OCI-LY3 (cell line): Measurements from ENCODE around the gene CLPTM1L.
A peak's percentile ranks its signal among the peaks of the same experiment; 100 is the strongest.

Experiments
- H2AFZ ChIP-seq: fragments of 200-600, 300-600 bp; shearing (Covaris generic); 2 replicates; pipeline ENCODE4 v1.6.0; 2014; ENCODE audit warnings: antibody characterized with exemption, low read depth, low read length
- H3K27ac ChIP-seq: fragments of 200-600, 300-600 bp; sonication (generic); 2 replicates; pipeline ENCODE4 v1.5.1; 2014; ENCODE audit warnings: mild to moderate bottlenecking, low read length, moderate library complexity, mixed read lengths
- H3K27me3 ChIP-seq: fragments of 200-600, 300-600 bp; sonication (generic); 2 replicates; pipeline ENCODE4 v1.6.1; 2014; ENCODE audit warnings: low read depth, low read length, mixed read lengths
- H3K36me3 ChIP-seq: fragments of 200-600, 300-600 bp; sonication (generic); replicated peaks from 2 replicates; pipeline ENCODE3; 2014; ENCODE audit warnings: low read depth, low read length, mixed read lengths
- H3K4me1 ChIP-seq: fragments of 300-600, 200-600 bp; sonication (generic); 2 replicates; pipeline ENCODE4 v1.6.1; 2014; ENCODE audit warnings: low read length, mixed read lengths
- H3K4me2 ChIP-seq: fragments of 200-600, 300-600 bp; sonication (generic); 2 replicates; pipeline ENCODE4 v1.6.1; 2014; ENCODE audit warnings: low read length, mixed read lengths
- H3K4me3 ChIP-seq: fragments of 300-600, 200-600 bp; sonication (generic); 2 replicates; pipeline ENCODE4 v1.5.1; 2014; ENCODE audit warnings: antibody characterized with exemption, mild to moderate bottlenecking, low read length, moderate library complexity
- H3K79me2 ChIP-seq: fragments of 300-600, 200-600 bp; shearing (Covaris generic); 2 replicates; pipeline ENCODE4 v1.6.1; 2014; ENCODE audit warnings: mild to moderate bottlenecking, low read length, mixed read lengths
- H3K9ac ChIP-seq: fragments of 300-600, 200-600 bp; shearing (Covaris generic); 2 replicates; pipeline ENCODE4 v1.6.0; 2014; ENCODE audit warnings: mild to moderate bottlenecking, low read length, moderate library complexity
- H3K9me3 ChIP-seq: fragments of 200-600, 300-600 bp; shearing (Covaris generic); 2 replicates; pipeline ENCODE4 v1.6.1; 2014; ENCODE audit warnings: low read length, mixed read lengths; ENCODE audit not compliant: insufficient read depth
- H4K20me1 ChIP-seq: fragments of 200-600, 300-600 bp; sonication (generic); 2 replicates; pipeline ENCODE4 v1.6.1; 2016; ENCODE audit warnings: low read length, mixed read lengths; ENCODE audit not compliant: insufficient read depth
- CTCF ChIP-seq: fragments of 200-600, 300-600 bp; sonication (generic); IDR thresholded peaks from 2 replicates; pipeline ENCODE4 v1.5.1; 2014; ENCODE audit warnings: antibody characterized with exemption, low read length, low read depth
- EZH2phosphoT487 ChIP-seq: fragments of 200-600 bp; shearing (Covaris generic); IDR thresholded peaks from 2 replicates; pipeline ENCODE4 v1.6.1; 2018; ENCODE audit warnings: antibody characterized with exemption, mixed run types, low read depth

CLPTM1L gene

GRCh38 chr5:1370006-1370405 lies 25.1 kb upstream of the CLPTM1L start:
- H2AFZ ChIP-seq, result no peak overlapping the region
- H3K9me3 ChIP-seq, result no peaks in the 10 kb centered on the region
- no peaks in the 10 kb centered on the region for H3K36me3 ChIP-seq
- peaks cover 28% of the 10 kb centered on the region for H3K4me1 ChIP-seq
- TF ChIP-seq CTCF (no peak), EZH2phosphoT487 (no peak)
- no peak overlapping the region for H3K27ac ChIP-seq
- no peak overlapping the region for H3K4me2 ChIP-seq
- H3K79me2 ChIP-seq, result no peaks in the 10 kb centered on the region
- H3K4me3 ChIP-seq, result no peak overlapping the region
- H4K20me1 ChIP-seq, result no peaks in the 10 kb centered on the region
- H3K27me3 ChIP-seq, result peaks cover 11% of the 10 kb centered on the region; the same call in 1 of the 2 replicates
- no peak overlapping the region for H3K9ac ChIP-seq

GRCh38 chr5:1368756-1369155 lies 23.9 kb upstream of the CLPTM1L start:
- Histone ChIP-seq H4K20me1 (no peaks in the 10 kb centered on the region), H3K9ac (no peak overlapping the region), H3K36me3 (no peaks in the 10 kb centered on the region), H3K27me3 (peaks cover 10% of the 10 kb centered on the region), H2AFZ (no peak overlapping the region), H3K4me2 (no peak overlapping the region), H3K4me1 (peaks cover 28% of the 10 kb centered on the region), H3K9me3 (no peaks in the 10 kb centered on the region), H3K27ac (no peak overlapping the region), H3K4me3 (no peak overlapping the region), H3K79me2 (no peaks in the 10 kb centered on the region)
- TF ChIP-seq EZH2phosphoT487, result no peak
- TF ChIP-seq CTCF, result no peak

GRCh38 chr5:1368236-1368635 lies 23.3 kb upstream of the CLPTM1L start:
- Histone ChIP-seq H4K20me1 (no peaks in the 10 kb centered on the region), H2AFZ (no peak overlapping the region), H3K4me1 (peaks cover 28% of the 10 kb centered on the region), H3K36me3 (no peaks in the 10 kb centered on the region), H3K4me2 (no peak overlapping the region), H3K4me3 (no peak overlapping the region), H3K79me2 (no peaks in the 10 kb centered on the region), H3K27me3 (peaks cover 15% of the 10 kb centered on the region), H3K9ac (no peak overlapping the region), H3K9me3 (no peaks in the 10 kb centered on the region), H3K27ac (no peak overlapping the region)
- TF ChIP-seq CTCF (no peak), EZH2phosphoT487 (no peak)

- no peaks in the 10 kb centered on the region for H3K79me2 ChIP-seq
- 0 out of 2 replicates have a peak overlapping the region, but pooled peaks have one; percentile 13 for H3K4me3 ChIP-seq
- H3K4me2 ChIP-seq, result peak overlapping the region; percentile 45
- no peak overlapping the region for H2AFZ ChIP-seq
- TF ChIP-seq EZH2phosphoT487 (no peak), CTCF (no peak)
- no peak overlapping the region for H3K9ac ChIP-seq
- H3K4me1 ChIP-seq, result peaks cover 26% of the 10 kb centered on the region
- H4K20me1 ChIP-seq, result no peaks in the 10 kb centered on the region
- H3K27ac ChIP-seq, result no peak overlapping the region
- H3K27me3 ChIP-seq, result peaks cover 19% of the 10 kb centered on the region
- H3K36me3 ChIP-seq, result no peaks in the 10 kb centered on the region
- no peaks in the 10 kb centered on the region for H3K9me3 ChIP-seq
These were observed 22.2 kb upstream of the CLPTM1L start for GRCh38 chr5:1367149-1367548.
